ENCODE measurements around the gene GULP1.
A peak's percentile ranks its signal among the peaks of the same experiment; 100 is the strongest.

Gene GULP1

DNA sequence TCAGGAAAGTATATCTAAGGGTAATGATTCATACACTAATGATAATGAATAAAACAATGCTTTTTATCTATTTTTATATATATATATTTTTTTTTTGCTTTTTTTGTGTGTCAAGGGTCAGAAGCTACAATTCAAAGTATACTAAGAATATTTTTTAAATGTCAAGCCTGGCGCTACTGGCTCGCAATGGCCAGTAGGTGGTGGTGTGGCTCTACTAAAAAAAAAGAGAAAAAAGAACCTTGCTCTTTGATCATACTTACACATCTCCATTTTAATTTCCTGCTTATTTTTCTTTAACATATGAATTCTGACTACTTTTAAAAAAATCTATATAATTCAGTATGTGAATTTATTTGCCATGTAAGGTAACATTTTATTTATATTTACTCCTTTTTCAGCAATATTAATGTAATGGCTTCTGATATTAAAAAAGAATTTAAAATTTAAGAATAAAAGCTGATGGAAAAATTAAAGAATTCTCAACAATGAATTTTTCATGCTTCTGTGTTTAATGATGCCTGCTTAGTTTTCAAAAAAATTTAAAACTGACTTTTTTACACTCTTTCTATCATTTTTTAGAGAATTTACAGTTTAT is 232.9 kb downstream of the GULP1 start:
- CTCF ChIA-PET = interaction anchor here (0.6 to 1.2 kb wide), 15 partner anchors 12 to 1671 kb away, joined by 3 to 6 read pairs (median 4); no protein-coding TSS in a partner anchor
- peak; percentile 15 for DNase-seq (ENCODE audit: low spot score)
- POLR2A ChIA-PET (ENCODE audit: low non-redundant PET) = no interaction called here
- no peak overlapping the region for H3K27ac ChIP-seq
- TF ChIP-seq, protein P1, sequence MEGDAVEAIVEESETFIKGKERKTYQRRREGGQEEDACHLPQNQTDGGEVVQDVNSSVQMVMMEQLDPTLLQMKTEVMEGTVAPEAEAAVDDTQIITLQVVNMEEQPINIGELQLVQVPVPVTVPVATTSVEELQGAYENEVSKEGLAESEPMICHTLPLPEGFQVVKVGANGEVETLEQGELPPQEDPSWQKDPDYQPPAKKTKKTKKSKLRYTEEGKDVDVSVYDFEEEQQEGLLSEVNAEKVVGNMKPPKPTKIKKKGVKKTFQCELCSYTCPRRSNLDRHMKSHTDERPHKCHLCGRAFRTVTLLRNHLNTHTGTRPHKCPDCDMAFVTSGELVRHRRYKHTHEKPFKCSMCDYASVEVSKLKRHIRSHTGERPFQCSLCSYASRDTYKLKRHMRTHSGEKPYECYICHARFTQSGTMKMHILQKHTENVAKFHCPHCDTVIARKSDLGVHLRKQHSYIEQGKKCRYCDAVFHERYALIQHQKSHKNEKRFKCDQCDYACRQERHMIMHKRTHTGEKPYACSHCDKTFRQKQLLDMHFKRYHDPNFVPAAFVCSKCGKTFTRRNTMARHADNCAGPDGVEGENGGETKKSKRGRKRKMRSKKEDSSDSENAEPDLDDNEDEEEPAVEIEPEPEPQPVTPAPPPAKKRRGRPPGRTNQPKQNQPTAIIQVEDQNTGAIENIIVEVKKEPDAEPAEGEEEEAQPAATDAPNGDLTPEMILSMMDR (conservative IDR thresholded peaks at IDR 0.05; ENCODE audit: low read depth) = peak; percentile 76

DNA sequence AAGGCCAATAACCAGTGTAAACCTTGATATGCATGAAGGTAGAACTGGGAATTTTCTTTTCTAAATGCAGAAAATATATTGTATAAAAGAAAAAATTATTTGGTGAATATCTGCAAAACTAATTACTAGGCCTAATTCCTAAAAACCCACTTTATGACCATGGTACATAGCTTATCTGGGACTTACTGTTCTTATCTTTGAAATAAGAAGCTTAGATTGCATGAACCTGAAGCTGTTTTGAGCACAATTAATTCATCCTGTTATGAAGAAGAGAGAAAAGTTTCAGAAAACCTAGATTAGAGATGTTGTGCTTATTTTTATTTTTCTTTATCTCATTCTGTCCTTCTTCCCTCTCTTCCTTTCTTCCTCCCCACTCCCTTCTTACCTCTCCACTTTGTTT is 235.0 kb downstream of the GULP1 start:
- ChIA-PET POLR2A (ENCODE audit: low non-redundant PET) (no interaction called here), CTCF (interaction anchor here (0.6 to 0.7 kb wide), 2 partner anchors 568 to 1792 kb away, joined by 4 read pairs; no protein-coding TSS in a partner anchor)
- no peak overlapping the region for H3K27ac ChIP-seq
- TF ChIP-seq, protein P1 (conservative IDR thresholded peaks at IDR 0.05; ENCODE audit: low read depth) = no peak
- no peak for DNase-seq (ENCODE audit: low spot score)

DNA sequence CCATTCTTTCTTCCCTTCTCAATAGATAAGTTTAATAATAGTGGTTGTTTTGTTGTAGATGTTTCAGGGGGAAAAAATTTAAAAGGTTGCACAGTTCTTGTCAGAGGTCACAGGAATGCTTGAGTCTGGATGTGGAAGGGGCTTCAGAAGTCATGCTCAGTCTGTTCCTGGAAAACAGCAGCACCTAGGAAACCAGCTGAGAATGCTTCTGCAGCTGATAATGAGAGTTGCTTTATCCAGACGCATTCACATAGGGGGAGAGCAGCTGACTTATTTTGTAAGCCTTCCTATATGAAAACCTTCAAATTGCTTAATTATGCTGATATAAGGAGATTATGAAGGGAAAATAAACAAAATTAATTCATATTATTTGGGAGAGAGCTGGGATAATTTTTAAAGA is 235.5 kb downstream of the GULP1 start:
- no peak overlapping the region for H3K27ac ChIP-seq
- TF ChIP-seq, protein P1 (conservative IDR thresholded peaks at IDR 0.05; ENCODE audit: low read depth) = no peak
- DNase-seq (ENCODE audit: low spot score) = no peak
- POLR2A ChIA-PET (ENCODE audit: low non-redundant PET) = no interaction called here
- CTCF ChIA-PET = interaction anchor here (0.6 kb wide), 1 partner anchor 568 kb away, joined by 4 read pairs; no protein-coding TSS in a partner anchor

DNA sequence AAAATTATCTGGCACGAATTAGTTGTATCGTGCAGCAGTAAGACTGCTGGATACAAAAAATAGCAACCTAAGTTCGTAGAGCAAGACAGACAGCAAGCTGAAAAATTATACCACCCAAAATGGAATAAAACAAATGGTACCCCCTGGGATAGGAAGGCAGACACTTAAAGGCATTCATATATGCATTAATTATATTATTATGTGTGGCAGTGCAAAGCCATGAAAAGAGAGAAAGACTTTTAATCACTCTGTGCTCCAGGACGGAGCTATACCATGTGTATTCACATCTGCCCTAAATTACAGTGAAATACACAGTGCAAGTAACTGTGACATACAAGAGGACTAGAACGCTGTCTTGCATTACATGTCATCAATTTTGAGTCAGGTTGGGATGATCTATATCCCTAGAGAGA is 235.9 kb downstream of the GULP1 start:
- ChIA-PET CTCF (interaction anchor here (0.6 kb wide), 1 partner anchor 567 kb away, joined by 4 read pairs; no protein-coding TSS in a partner anchor), POLR2A (ENCODE audit: low non-redundant PET) (no interaction called here)
- no peak for DNase-seq (ENCODE audit: low spot score)
- H3K27ac ChIP-seq = no peak overlapping the region
- TF ChIP-seq, protein P1 (conservative IDR thresholded peaks at IDR 0.05; ENCODE audit: low read depth) = no peak

DNA sequence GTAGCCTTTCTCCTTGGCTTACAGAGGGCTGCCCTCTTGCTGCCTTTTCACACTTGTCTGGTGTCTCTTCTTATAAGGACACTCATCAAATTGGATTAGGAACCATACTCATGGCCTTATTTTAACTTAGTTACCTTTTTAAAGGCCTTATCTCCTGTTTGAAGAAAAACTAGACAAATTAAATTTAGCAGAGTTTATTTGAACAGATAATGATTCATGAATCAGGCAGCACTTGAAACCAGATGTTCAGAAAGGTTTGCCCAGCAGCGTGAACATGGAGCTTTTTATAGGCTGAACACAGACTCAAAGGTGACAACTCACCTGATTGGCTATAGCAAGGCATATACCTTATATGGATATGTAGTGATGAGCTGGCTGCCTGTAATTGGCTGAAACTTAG is 238.0 kb downstream of the GULP1 start:
- H3K27ac ChIP-seq = no peak overlapping the region
- DNase-seq (ENCODE audit: low spot score) = no peak
- ChIA-PET CTCF (interaction anchor here (0.6 kb wide), 1 partner anchor 485 kb away, joined by 3 read pairs; no protein-coding TSS in a partner anchor), POLR2A (ENCODE audit: low non-redundant PET) (no interaction called here)
- TF ChIP-seq, protein P1 (conservative IDR thresholded peaks at IDR 0.05; ENCODE audit: low read depth) = no peak

DNA sequence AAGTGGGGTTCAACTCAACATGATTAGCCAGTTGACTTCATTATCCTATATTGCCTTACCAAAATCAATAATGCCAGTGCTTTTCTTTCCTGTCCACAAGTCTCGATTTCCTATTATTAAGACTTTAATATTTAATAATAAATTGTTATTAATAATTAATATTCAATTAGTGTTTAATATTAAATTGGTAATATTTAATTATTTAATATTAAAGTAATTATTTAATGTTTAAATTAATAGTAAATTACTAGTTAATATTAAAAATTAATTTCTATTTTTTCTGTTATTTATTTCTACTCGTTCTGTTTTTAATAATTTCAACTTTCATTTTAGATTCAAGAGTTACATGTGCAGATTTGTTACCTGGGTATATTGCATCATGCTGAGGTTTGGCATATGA is 243.2 kb downstream of the GULP1 start:
- no peak for DNase-seq (ENCODE audit: low spot score)
- H3K27ac ChIP-seq = no peak overlapping the region
- ChIA-PET POLR2A (ENCODE audit: low non-redundant PET) (no interaction called here), CTCF (no interaction called here)
- TF ChIP-seq, protein P1 (conservative IDR thresholded peaks at IDR 0.05; ENCODE audit: low read depth) = no peak

All from RWPE1 (cell line).